PC-9 (cell line): ENCODE data around the gene SMIM5. TPM values are rescaled to one million over a fixed set of nuclear protein-coding genes. Genes with fewer than 3 reads are reported as not detected.

Experiments
- BruUV-seq: library from RNA; stranded (reverse); fragments of 400-500 nt; replicated peaks from 2 replicates; lab custom pipeline; 2021; lab: Mats Ljungman, UMichigan
- CTCF ChIA-PET: fragments of 300-600 bp; sonication (Branson Sonifier 250); formaldehyde crosslinking; loops from one replicate; lab custom pipeline; 2022; ENCODE audit warnings: antibody characterized with exemption; lab: Charles Lee
- POLR2A ChIA-PET: fragments of 300-600 bp; sonication (Branson Sonifier 250); formaldehyde crosslinking; loops from one replicate; lab custom pipeline; 2022; ENCODE audit warnings: antibody characterized with exemption; ENCODE audit not compliant: unreplicated experiment; lab: Charles Lee
- DNase-seq, 2 experiments: peaks; one replicate each; pipeline versions ENCODE4 v3.0.0 to v3.0.0-alpha.2; 2015 to 2022; ENCODE audit warnings: mixed read lengths in 1 of 2
- H2AFZ ChIP-seq: fragments of 200-600 bp; sonication (generic); 2 replicates; pipeline ENCODE4 v1.8.1; 2017; ENCODE audit warnings: antibody characterized with exemption
- H3F3A ChIP-seq: fragments of 200-600 bp; sonication (generic); 2 replicates; pipeline ENCODE4 v1.8.1; 2017; ENCODE audit warnings: antibody characterized with exemption, mild to moderate bottlenecking, low read depth; ENCODE audit not compliant: insufficient read depth
- H3K27ac ChIP-seq: fragments of 200-600 bp; sonication (generic); 2 replicates; pipeline ENCODE4 v1.6.1; 2016; ENCODE audit warnings: mixed run types
- H3K27me3 ChIP-seq: fragments of 200-600 bp; sonication (generic); 2 replicates; pipeline ENCODE4 v1.6.1; 2016; ENCODE audit warnings: low read depth, mixed run types; ENCODE audit not compliant: insufficient read depth
- H3K36me3 ChIP-seq: fragments of 200-600 bp; sonication (generic); 2 replicates; pipeline ENCODE4 v1.6.1; 2016; ENCODE audit warnings: low read depth, mixed run types
- H3K4me1 ChIP-seq: fragments of 200-600 bp; sonication (generic); replicated peaks from 2 replicates; pipeline ENCODE4 v1.6.1; 2016; ENCODE audit warnings: mixed run types; ENCODE audit not compliant: insufficient read depth
- H3K4me2 ChIP-seq: fragments of 200-600 bp; sonication (generic); 2 replicates; pipeline ENCODE4 v1.6.1; 2017; ENCODE audit warnings: mixed run types
- H3K4me3 ChIP-seq: fragments of 200-600 bp; sonication (generic); 2 replicates; pipeline ENCODE4 v1.6.1; 2016; ENCODE audit warnings: mixed run types
- H3K79me2 ChIP-seq: fragments of 200-600 bp; sonication (generic); 2 replicates; pipeline ENCODE4 v1.6.1; 2017; ENCODE audit warnings: low read depth, mixed run types
- H3K9me2 ChIP-seq: fragments of 200-600 bp; sonication (generic); 2 replicates; pipeline ENCODE4 v1.8.1; 2017; ENCODE audit warnings: mild to moderate bottlenecking; ENCODE audit not compliant: insufficient read depth
- H3K9me3 ChIP-seq: fragments of 200-600 bp; sonication (generic); 2 replicates; pipeline ENCODE4 v1.8.1; 2016; ENCODE audit warnings: low read depth; ENCODE audit not compliant: insufficient read depth
- H4K20me1 ChIP-seq: fragments of 200-600 bp; sonication (generic); 2 replicates; pipeline ENCODE4 v1.8.1; 2017; ENCODE audit not compliant: insufficient read depth
- CTCF ChIP-seq: fragments of 200-600 bp; sonication (generic); conservative IDR thresholded peaks from 2 replicates; pipeline ENCODE4 v1.6.1; 2017; ENCODE audit warnings: mixed run types, antibody characterized with exemption, mild to moderate bottlenecking, moderate library complexity
- EZH2 ChIP-seq: fragments of 200-600 bp; sonication (generic); IDR thresholded peaks from 2 replicates; pipeline ENCODE4 v1.8.0; 2017; ENCODE audit warnings: antibody characterized with exemption, low read depth
- intact Hi-C: fragments of 100-400 bp; cut with micrococcal nuclease; formaldehyde crosslinking; loops from one replicate; pipeline ENCODE4 v1.10.0; 2022; ENCODE audit not compliant: unreplicated experiment
- total RNA-seq: library from RNA; stranded (reverse); gene quantifications from 2 replicates; pipeline ENCODE4 v1.2.3, GENCODE V29; 2021

SMIM5 gene
- total RNA-seq, 1 experiment from 2014 or later = 0.31 TPM

- H3K27ac ChIP-seq = no peak overlapping the region
- H3K4me3 ChIP-seq = no peak overlapping the region
- H3K9me3 ChIP-seq = no peaks in the 10 kb centered on the region
- 0 out of 2 replicates have a peak, but pooled peaks cover 6% of the 10 kb centered on the region for H3K79me2 ChIP-seq
- no peak overlapping the region for H2AFZ ChIP-seq
- no TSS peak for BruUV-seq
- peaks cover 56% of the 10 kb centered on the region for H3K4me1 ChIP-seq
- no peak for DNase-seq
- peaks cover 29% of the 10 kb centered on the region for H3F3A ChIP-seq
- TF ChIP-seq CTCF = no peak
- no peaks in the 10 kb centered on the region for H3K36me3 ChIP-seq
- intact Hi-C loops = no loop called here
- no peaks in the 10 kb centered on the region for H3K9me2 ChIP-seq
- POLR2A ChIA-PET = no interaction called here
- CTCF ChIA-PET = interaction anchor here (2.9 kb wide), 1 partner anchor 8 kb away, joined by 11 read pairs; the partner anchor contains the start of gene SMIM5
- no peaks in the 10 kb centered on the region for H3K27me3 ChIP-seq
- H3K4me2 ChIP-seq = no peak overlapping the region
- H4K20me1 ChIP-seq = no peaks in the 10 kb centered on the region
Observed at GRCh38 chr17:75641343-75641742, 8.1 kb downstream of the SMIM5 start.

GRCh38 chr17:75642182-75642783 is 9.0 kb downstream of the SMIM5 start:
- intact Hi-C loops = no loop called here
- Histone ChIP-seq H4K20me1 (no peaks in the 10 kb centered on the region), H3K36me3 (no peaks in the 10 kb centered on the region), H3K9me3 (no peaks in the 10 kb centered on the region), H3K9me2 (no peaks in the 10 kb centered on the region), H3F3A (peaks cover 38% of the 10 kb centered on the region), H3K27ac (peak overlapping the region; percentile 3; the same call in 1 of the 2 replicates), H3K4me3 (no peak overlapping the region), H2AFZ (no peak overlapping the region), H3K79me2 (0 out of 2 replicates have a peak, but pooled peaks cover 6% of the 10 kb centered on the region), H3K27me3 (no peaks in the 10 kb centered on the region), H3K4me1 (peaks cover 65% of the 10 kb centered on the region), H3K4me2 (peak overlapping the region; percentile 23)
- ChIA-PET POLR2A (interaction anchor here (0.6 to 0.7 kb wide), 4 partner anchors 12 to 213 kb away, joined by 4 to 15 read pairs (median 5); partner anchors contain the start of gene WBP2), CTCF (interaction anchor here (2.9 kb wide), 1 partner anchor 9 kb away, joined by 11 read pairs; the partner anchor contains the start of gene SMIM5)
- TF ChIP-seq EZH2 (no peak), CTCF (no peak)
- no TSS peak for BruUV-seq
- DNase-seq = peak; percentile 56 to 62

GRCh38 chr17:75642784-75643642 is 9.8 kb downstream of the SMIM5 start:
- ChIA-PET POLR2A (interaction anchor here (0.6 to 0.7 kb wide), 4 partner anchors 64 to 212 kb away, joined by 3 to 15 read pairs (median 4); partner anchors contain the start of genes LLGL2 and WBP2), CTCF (interaction anchor here (2.9 kb wide), 1 partner anchor 10 kb away, joined by 11 read pairs; the partner anchor contains the start of gene SMIM5)
- DNase-seq = peak; percentile 59 to 77
- Histone ChIP-seq H3K9me2 (no peaks in the 10 kb centered on the region), H3K27me3 (no peaks in the 10 kb centered on the region), H2AFZ (no peak overlapping the region), H3K79me2 (0 out of 2 replicates have a peak, but pooled peaks cover 6% of the 10 kb centered on the region), H3K4me2 (peak overlapping the region; percentile 23), H3K4me3 (no peak overlapping the region), H4K20me1 (no peaks in the 10 kb centered on the region), H3F3A (peaks cover 43% of the 10 kb centered on the region), H3K27ac (peak overlapping the region; percentile 3), H3K4me1 (peaks cover 66% of the 10 kb centered on the region), H3K36me3 (no peaks in the 10 kb centered on the region), H3K9me3 (no peaks in the 10 kb centered on the region)
- no TSS peak for BruUV-seq
- intact Hi-C loops = no loop called here
- no peak for TF ChIP-seq CTCF
